ENCODE measurements around the gene RHOA. TPM values are rescaled to one million over a fixed set of nuclear protein-coding genes. Genes with fewer than 3 reads are reported as not detected.

The RHOA gene
- total and polyA plus RNA-seq, 2 of the 13 experiments (the other 11 are each of a cell fraction or from before 2014, with no cell fraction given), result 131 to 177 TPM

- TF ChIP-seq PRDM10 (CRISPR knock-in tag; IDR thresholded peaks at IDR 0.05; ENCODE audit: low read depth) (peak; percentile 77), CERS6 (CRISPR knock-in tag; IDR thresholded peaks at IDR 0.05) (no peak), THRA (CRISPR knock-in tag; IDR thresholded peaks at IDR 0.05; ENCODE audit: borderline replicate concordance) (peak; percentile 63), ARNT (IDR thresholded peaks at IDR 0.05) (no peak), ZIK1 (CRISPR knock-in tag; IDR thresholded peaks at IDR 0.05; ENCODE audit: borderline replicate concordance, low read depth) (no peak), SETDB1 (CRISPR knock-in tag; IDR thresholded peaks at IDR 0.05; ENCODE audit: borderline replicate concordance) (no peak), ZNF282 (IDR thresholded peaks at IDR 0.05; ENCODE audit: partially characterized antibody) (no peak), KDM1A (CRISPR knock-in tag; IDR thresholded peaks at IDR 0.05) (no peak), ZNF557 (CRISPR knock-in tag; IDR thresholded peaks at IDR 0.05) (no peak), U2AF1 (optimal IDR thresholded peaks at IDR 0.05; ENCODE audit: low read depth, low read length) (no peak), IKZF5 (CRISPR knock-in tag; IDR thresholded peaks at IDR 0.05) (peak; percentile 94), FOXA3 (CRISPR knock-in tag; IDR thresholded peaks at IDR 0.05) (peak; percentile 65; the same call in 1 of the 2 replicates), SP1 (IDR thresholded peaks at IDR 0.05) (no peak), SP1 (CRISPR knock-in tag; IDR thresholded peaks at IDR 0.05) (peak; percentile 67), ZNF563 (CRISPR knock-in tag; IDR thresholded peaks at IDR 0.05) (peak; percentile 89), ZNF549 (CRISPR knock-in tag; IDR thresholded peaks at IDR 0.05) (no peak), ZNF317 (CRISPR knock-in tag; IDR thresholded peaks at IDR 0.05) (no peak; the same call in 1 of the 2 replicates), RBAK (CRISPR knock-in tag; IDR thresholded peaks at IDR 0.05) (no peak), ATF2 (CRISPR knock-in tag; IDR thresholded peaks at IDR 0.05) (peak; percentile 70), SIN3A (IDR thresholded peaks at IDR 0.05; ENCODE audit: borderline replicate concordance, low read depth, low read length) (peak; percentile 89; the same call in 1 of the 2 replicates), ZNF225 (CRISPR knock-in tag; IDR thresholded peaks at IDR 0.05) (no peak; the same call in 1 of the 2 replicates), DRAP1 (CRISPR knock-in tag; IDR thresholded peaks at IDR 0.05) (peak; percentile 96)
Observed at GRCh38 chr3:49358217-49358883, 53.4 kb downstream of the RHOA start, which contains the start of gene GPX1 (continued).
